CD4-positive, alpha-beta T cell treated with Interleukin-12 subunit alpha and Interleukin-12 subunit beta, for 1 hour (primary cell): Measurements from ENCODE around the gene VPS18.

Experiments used
- DNase-seq: peaks from one replicate; pipeline ENCODE4 v3.0.0-alpha.2; 2020

VPS18 gene

GRCh38 chr15:40902605-40903561, 8.6 kb downstream of the VPS18 start:
- no peak for DNase-seq

GRCh38 chr15:40904552-40905201, 10.4 kb downstream of the VPS18 start:
- no peak for DNase-seq

- peak; percentile 78 for DNase-seq
Measured at GRCh38 chr15:40906091-40906990, 12.1 kb downstream of the VPS18 start.

- peak; percentile 70 for DNase-seq
Measured at GRCh38 chr15:40906991-40907802, 12.9 kb downstream of the VPS18 start.

GRCh38 chr15:40908095-40908494, 13.8 kb downstream of the VPS18 start:
- no peak for DNase-seq

- no peak for DNase-seq
Measured at GRCh38 chr15:40909662-40910630, 15.7 kb downstream of the VPS18 start.

GRCh38 chr15:40911141-40911540, 16.9 kb downstream of the VPS18 start:
- no peak for DNase-seq

- no peak for DNase-seq
Measured at GRCh38 chr15:40911693-40912092, 17.4 kb downstream of the VPS18 start.

GRCh38 chr15:40912478-40912877, 18.2 kb downstream of the VPS18 start:
- DNase-seq: no peak

- no peak for DNase-seq
Measured at GRCh38 chr15:40914013-40914412, 19.8 kb downstream of the VPS18 start.

- no peak for DNase-seq
Measured at GRCh38 chr15:40914486-40914885, 20.2 kb downstream of the VPS18 start.

- DNase-seq: no peak
Measured at GRCh38 chr15:40915116-40915661, 20.9 kb downstream of the VPS18 start.

GRCh38 chr15:40915679-40916078, 21.4 kb downstream of the VPS18 start:
- no peak for DNase-seq

- no peak for DNase-seq
Measured at GRCh38 chr15:40917585-40917984, 23.3 kb downstream of the VPS18 start.

- no peak for DNase-seq
Measured at GRCh38 chr15:40918146-40918798, 24.0 kb downstream of the VPS18 start.

- no peak for DNase-seq
Measured at GRCh38 chr15:40918799-40919392, 24.6 kb downstream of the VPS18 start.

- DNase-seq: no peak
Measured at GRCh38 chr15:40921949-40922607, 27.8 kb downstream of the VPS18 start.

GRCh38 chr15:40922608-40923005, 28.4 kb downstream of the VPS18 start:
- no peak for DNase-seq

- no peak for DNase-seq
Measured at GRCh38 chr15:40923551-40923950, 29.3 kb downstream of the VPS18 start.
